Astrocyte (in vitro differentiated cells and primary cell): Measurements from ENCODE around the gene CDH7. TPM values are rescaled to one million over a fixed set of nuclear protein-coding genes. Genes with fewer than 3 reads are reported as not detected.

ENCODE experiments used
- DNase-seq: peaks from one replicate; pipeline ENCODE4 v3.0.0-alpha.2; 2010; ENCODE audit warnings: low read depth
- FAIRE-seq: peaks from 2 replicates; lab custom pipeline; 2011; peaks lifted over from hg19 to GRCh38; lab: Jason Lieb, UNC
- H2AFZ ChIP-seq: 2 replicates; pipeline ENCODE4 v1.6.0; 2012; ENCODE audit warnings: low read depth, low read length, inconsistent platforms
- H3K27ac ChIP-seq: 2 replicates; pipeline ENCODE4 v1.5.1; 2011; ENCODE audit warnings: low read depth, low read length, inconsistent platforms
- H3K27me3 ChIP-seq: 2 replicates; pipeline ENCODE4 v1.6.0; 2011; ENCODE audit warnings: low read length, inconsistent platforms; ENCODE audit not compliant: insufficient read depth
- H3K36me3 ChIP-seq: 2 replicates; pipeline ENCODE4 v1.5.1; 2011; ENCODE audit warnings: low read length, inconsistent platforms; ENCODE audit not compliant: insufficient read depth
- H3K4me1 ChIP-seq: 2 replicates; pipeline ENCODE4 v1.5.1; 2011; ENCODE audit warnings: low read length, inconsistent platforms; ENCODE audit not compliant: insufficient read depth
- H3K4me2 ChIP-seq: 2 replicates; pipeline ENCODE4 v1.6.0; 2012; ENCODE audit warnings: low read length, inconsistent platforms
- H3K4me3 ChIP-seq: 2 replicates; pipeline ENCODE4 v1.5.1; 2011; ENCODE audit warnings: low read depth, mild to moderate bottlenecking, low read length, inconsistent platforms; ENCODE audit not compliant: insufficient read depth
- H3K79me2 ChIP-seq: 2 replicates; pipeline ENCODE4 v1.6.0; 2012; ENCODE audit warnings: mild to moderate bottlenecking, low read length, inconsistent platforms; ENCODE audit not compliant: insufficient read depth
- H3K9ac ChIP-seq: 2 replicates; pipeline ENCODE4 v1.6.0; 2012; ENCODE audit warnings: mild to moderate bottlenecking, low read length, inconsistent platforms
- H3K9me3 ChIP-seq: 2 replicates; pipeline ENCODE4 v1.5.1; 2012; ENCODE audit warnings: low read depth, mild to moderate bottlenecking, low read length, inconsistent platforms; ENCODE audit not compliant: insufficient read depth
- H4K20me1 ChIP-seq: 2 replicates; pipeline ENCODE4 v1.6.0; 2012; ENCODE audit warnings: low read length, inconsistent platforms; ENCODE audit not compliant: insufficient read depth
- H3K27ac Mint-ChIP-seq: one replicate; pipeline ENCODE4 v1.8.0; 2021; ENCODE audit warnings: mild to moderate bottlenecking, mixed read lengths; ENCODE audit not compliant: unreplicated experiment
- H3K27me3 Mint-ChIP-seq: one replicate; pipeline ENCODE4 v1.8.0; 2021; ENCODE audit warnings: low read depth, mixed read lengths; ENCODE audit not compliant: unreplicated experiment
- H3K36me3 Mint-ChIP-seq: one replicate; pipeline ENCODE4 v1.8.0; 2021; ENCODE audit warnings: low read depth, mixed read lengths; ENCODE audit not compliant: unreplicated experiment
- H3K4me1 Mint-ChIP-seq: one replicate; pipeline ENCODE4 v1.8.0; 2021; ENCODE audit warnings: low read depth, mixed read lengths; ENCODE audit not compliant: unreplicated experiment
- H3K4me3 Mint-ChIP-seq: one replicate; pipeline ENCODE4 v1.8.0; 2021; ENCODE audit warnings: mild to moderate bottlenecking, moderate library complexity, mixed read lengths; ENCODE audit not compliant: unreplicated experiment
- H3K9me3 Mint-ChIP-seq: one replicate; pipeline ENCODE4 v1.8.0; 2021; ENCODE audit warnings: mild to moderate bottlenecking, mixed read lengths; ENCODE audit not compliant: unreplicated experiment
- CTCF ChIP-seq: IDR thresholded peaks from 2 replicates; pipeline ENCODE4 v1.5.1; 2011; ENCODE audit warnings: low read depth, mild to moderate bottlenecking, inconsistent platforms, low read length, moderate library complexity; ENCODE audit not compliant: insufficient read depth
- EZH2 ChIP-seq: IDR thresholded peaks from 2 replicates; pipeline ENCODE4 v1.6.1; 2012; ENCODE audit warnings: mild to moderate bottlenecking, low read length, inconsistent platforms; ENCODE audit not compliant: insufficient read depth
- total RNA-seq: library from RNA; stranded (reverse); gene quantifications from 2 replicates; pipeline ENCODE4 v1.2.1, GENCODE V29; 2021

CDH7 gene
- total RNA-seq, 1 donor from 2014 or later, result 0.43 TPM

- Mint-ChIP-seq H3K4me3 (no peak overlapping the region), H3K9me3 (no peaks in the 10 kb centered on the region), H3K36me3 (no peaks in the 10 kb centered on the region), H3K27ac (no peak overlapping the region), H3K4me1 (no peaks in the 10 kb centered on the region), H3K27me3 (no peaks in the 10 kb centered on the region)
- Histone ChIP-seq H2AFZ (no peak overlapping the region), H3K9me3 (no peaks in the 10 kb centered on the region), H3K4me3 (no peak overlapping the region), H4K20me1 (no peaks in the 10 kb centered on the region), H3K36me3 (no peaks in the 10 kb centered on the region), H3K4me2 (no peak overlapping the region), H3K27ac (no peak overlapping the region), H3K27me3 (no peaks in the 10 kb centered on the region), H3K79me2 (no peaks in the 10 kb centered on the region), H3K4me1 (no peaks in the 10 kb centered on the region), H3K9ac (no peak overlapping the region)
- TF ChIP-seq EZH2 (no peak), CTCF (no peak)
- FAIRE-seq (no peak), DNase-seq (no peak)
Measured at GRCh38 chr18:65821911-65822310, 71.1 kb downstream of the CDH7 start.

DNA sequence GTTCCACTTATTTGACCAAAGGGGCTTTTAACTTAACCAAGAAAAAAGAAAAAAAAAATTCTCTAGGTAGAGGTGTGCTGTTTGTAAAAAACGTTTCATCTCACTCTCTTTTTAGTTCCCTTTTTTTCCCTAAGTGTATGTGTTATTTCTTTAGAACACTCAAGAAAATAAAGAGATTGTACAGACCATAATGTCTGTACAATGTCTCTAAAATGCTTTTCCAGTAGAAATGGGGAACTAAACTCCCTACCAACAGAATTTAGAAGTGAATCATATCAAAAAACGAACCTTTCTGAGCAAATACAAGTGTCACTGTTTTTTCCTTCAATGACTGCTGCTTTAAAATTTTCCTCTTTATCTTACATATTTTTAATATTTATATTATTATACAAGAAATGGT, 72.0 kb downstream of the CDH7 start:
- no peaks in the 10 kb centered on the region for H3K36me3 ChIP-seq
- no peak overlapping the region for H3K9ac ChIP-seq
- no peak overlapping the region for H3K27ac ChIP-seq
- no peak overlapping the region for H3K4me3 ChIP-seq
- H3K4me3 Mint-ChIP-seq, result no peak overlapping the region
- H3K4me1 Mint-ChIP-seq, result no peaks in the 10 kb centered on the region
- H3K36me3 Mint-ChIP-seq, result no peaks in the 10 kb centered on the region
- no peak for DNase-seq
- no peak overlapping the region for H3K27ac Mint-ChIP-seq
- TF ChIP-seq CTCF (no peak), EZH2 (no peak)
- no peak overlapping the region for H2AFZ ChIP-seq
- no peaks in the 10 kb centered on the region for H4K20me1 ChIP-seq
- no peaks in the 10 kb centered on the region for H3K9me3 Mint-ChIP-seq
- no peaks in the 10 kb centered on the region for H3K4me1 ChIP-seq
- no peak for FAIRE-seq
- no peaks in the 10 kb centered on the region for H3K79me2 ChIP-seq
- H3K4me2 ChIP-seq, result no peak overlapping the region
- H3K27me3 ChIP-seq, result no peaks in the 10 kb centered on the region
- H3K9me3 ChIP-seq, result no peaks in the 10 kb centered on the region
- H3K27me3 Mint-ChIP-seq, result no peaks in the 10 kb centered on the region

GRCh38 chr18:65827444-65827843, 76.6 kb downstream of the CDH7 start:
- Histone ChIP-seq H3K9me3 (no peaks in the 10 kb centered on the region), H3K27me3 (no peaks in the 10 kb centered on the region), H3K36me3 (no peaks in the 10 kb centered on the region), H3K27ac (no peak overlapping the region), H3K9ac (no peak overlapping the region), H3K4me1 (no peaks in the 10 kb centered on the region), H3K4me3 (no peak overlapping the region), H2AFZ (no peak overlapping the region), H3K4me2 (no peak overlapping the region), H4K20me1 (no peaks in the 10 kb centered on the region), H3K79me2 (no peaks in the 10 kb centered on the region)
- H3K27ac Mint-ChIP-seq, result no peak overlapping the region
- no peak for TF ChIP-seq EZH2
- no peak for TF ChIP-seq CTCF
- no peaks in the 10 kb centered on the region for H3K36me3 Mint-ChIP-seq
- H3K4me1 Mint-ChIP-seq, result no peaks in the 10 kb centered on the region
- no peaks in the 10 kb centered on the region for H3K27me3 Mint-ChIP-seq
- DNase-seq (no peak), FAIRE-seq (no peak)
- H3K9me3 Mint-ChIP-seq, result no peaks in the 10 kb centered on the region
- no peak overlapping the region for H3K4me3 Mint-ChIP-seq
